ENCODE results near the gene SLC9A9. TPM values are rescaled to one million over a fixed set of nuclear protein-coding genes. Genes with fewer than 3 reads are reported as not detected.

SLC9A9 gene
- total RNA-seq, 2 donors from 2014 or later, result 1.3 to 3.7 TPM

- H3K4me3 Mint-ChIP-seq, result no peak overlapping the region
These were observed 578.5 kb downstream of the SLC9A9 start for GRCh38 chr3:143269741-143270140.

GRCh38 chr3:143267989-143268388 is 580.3 kb downstream of the SLC9A9 start:
- no peak overlapping the region for H3K9ac ChIP-seq (ENCODE audit: extremely low read depth, low read length, poor library complexity, severe bottlenecking)
- Mint-ChIP-seq H3K4me1 (no peaks in the 10 kb centered on the region), H3K27ac (no peak overlapping the region), H3K9me3 (no peaks in the 10 kb centered on the region), H3K36me3 (ENCODE audit: low read depth) (no peaks in the 10 kb centered on the region), H3K27me3 (ENCODE audit: insufficient read depth) (no peaks in the 10 kb centered on the region), H3K4me3 (no peak overlapping the region)
- no peak for TF ChIP-seq CTCF (conservative IDR thresholded peaks at IDR 0.05)
- no peaks in the 10 kb centered on the region for H3K27me3 ChIP-seq (ENCODE audit: control insufficient read depth, insufficient read depth, low read length, poor library complexity, severe bottlenecking)
- WGBS, 2 experiments (ENCODE audit: insufficient coverage in 1 of 2, insufficient read length in 1 of 2), result 87 to 100% methylated on average over 1 of the region's 1 CpG
- no peak overlapping the region for H3K4me3 ChIP-seq (ENCODE audit: low read length)
- DNase-seq, result no peak
- no peaks in the 10 kb centered on the region for H3K36me3 ChIP-seq (ENCODE audit: control insufficient read depth, insufficient read depth, low read length)
- no peaks in the 10 kb centered on the region for H3K4me1 ChIP-seq (ENCODE audit: control insufficient read depth, insufficient read depth, low read length)
- H3K27ac ChIP-seq (ENCODE audit: low read depth, low read length), result no peak overlapping the region
- no peaks in the 10 kb centered on the region for H3K9me3 ChIP-seq (ENCODE audit: control insufficient read depth, low read length)

More at GRCh38 chr3:143269741-143270140, 578.5 kb downstream of the SLC9A9 start:
- no peak for DNase-seq
- Mint-ChIP-seq H3K9me3 (no peaks in the 10 kb centered on the region), H3K4me1 (no peaks in the 10 kb centered on the region), H3K36me3 (ENCODE audit: low read depth) (no peaks in the 10 kb centered on the region), H3K27ac (no peak overlapping the region), H3K27me3 (ENCODE audit: insufficient read depth) (no peaks in the 10 kb centered on the region)
- Histone ChIP-seq H3K4me3 (ENCODE audit: low read length) (no peak overlapping the region), H3K27me3 (ENCODE audit: control insufficient read depth, insufficient read depth, low read length, poor library complexity, severe bottlenecking) (no peaks in the 10 kb centered on the region), H3K4me1 (ENCODE audit: control insufficient read depth, insufficient read depth, low read length) (no peaks in the 10 kb centered on the region), H3K27ac (ENCODE audit: low read depth, low read length) (no peak overlapping the region), H3K9me3 (ENCODE audit: control insufficient read depth, low read length) (no peaks in the 10 kb centered on the region), H3K36me3 (ENCODE audit: control insufficient read depth, insufficient read depth, low read length) (no peaks in the 10 kb centered on the region), H3K9ac (ENCODE audit: extremely low read depth, low read length, poor library complexity, severe bottlenecking) (no peak overlapping the region)
- TF ChIP-seq CTCF (conservative IDR thresholded peaks at IDR 0.05), result no peak
- WGBS, 2 experiments (ENCODE audit: insufficient coverage in 1 of 2, insufficient read length in 1 of 2), result 92 to 93% methylated on average over 3 of the region's 3 CpGs

GRCh38 chr3:143266927-143267326 is 581.3 kb downstream of the SLC9A9 start:
- Mint-ChIP-seq H3K36me3 (ENCODE audit: low read depth) (no peaks in the 10 kb centered on the region), H3K4me3 (no peak overlapping the region), H3K27me3 (ENCODE audit: insufficient read depth) (no peaks in the 10 kb centered on the region), H3K27ac (no peak overlapping the region), H3K4me1 (no peaks in the 10 kb centered on the region), H3K9me3 (no peaks in the 10 kb centered on the region)
- no peak for DNase-seq
- Histone ChIP-seq H3K27ac (ENCODE audit: low read depth, low read length) (no peak overlapping the region), H3K27me3 (ENCODE audit: control insufficient read depth, insufficient read depth, low read length, poor library complexity, severe bottlenecking) (no peaks in the 10 kb centered on the region), H3K9ac (ENCODE audit: extremely low read depth, low read length, poor library complexity, severe bottlenecking) (no peak overlapping the region), H3K4me1 (ENCODE audit: control insufficient read depth, insufficient read depth, low read length) (no peaks in the 10 kb centered on the region), H3K36me3 (ENCODE audit: control insufficient read depth, insufficient read depth, low read length) (no peaks in the 10 kb centered on the region), H3K4me3 (ENCODE audit: low read length) (no peak overlapping the region), H3K9me3 (ENCODE audit: control insufficient read depth, low read length) (no peaks in the 10 kb centered on the region)
- TF ChIP-seq CTCF (conservative IDR thresholded peaks at IDR 0.05), result no peak
